IMR-90 (cell line): Measurements from ENCODE around the gene FOXL2NB. TPM values are rescaled to one million over a fixed set of nuclear protein-coding genes. Genes with fewer than 3 reads are reported as not detected.

Source experiments
- ATAC-seq: fragments of 200-7000 bp; cut with Tn5 transposase; 2 replicates; pipeline ENCODE4 v1.9.1; 2020; ENCODE audit warnings: low read depth, mild to moderate bottlenecking, moderate library complexity
- BruUV-seq: library from RNA; stranded (reverse); fragments of 400-500 nt; replicated peaks from 2 replicates; lab custom pipeline; 2021; lab: Mats Ljungman, UMichigan
- CTCF ChIA-PET: fragments of 300-600 bp; formaldehyde crosslinking; extraction: SDS; loops from one replicate; lab custom pipeline; 2021; ENCODE audit warnings: antibody characterized with exemption; lab: Yijun Ruan, JAX
- POLR2A ChIA-PET: fragments of 300-600 bp; sonication (Branson Sonifier 250); formaldehyde crosslinking; loops from one replicate; lab custom pipeline; 2022; ENCODE audit warnings: antibody characterized with exemption; ENCODE audit not compliant: unreplicated experiment; lab: Charles Lee
- DNase-seq: peaks from one replicate; pipeline ENCODE4 v3.0.0; 2013
- H2AFZ ChIP-seq: replicated peaks from 2 replicates; pipeline ENCODE3; 2013; ENCODE audit warnings: low read length, mild to moderate bottlenecking; ENCODE audit not compliant: poor library complexity
- H2AK5ac ChIP-seq: 2 replicates; pipeline ENCODE4 v1.6.1; 2013; ENCODE audit warnings: low read depth, low read length, inconsistent platforms
- H2AK9ac ChIP-seq: replicated peaks from 2 replicates; pipeline ENCODE3; 2013; ENCODE audit warnings: mild to moderate bottlenecking, low read depth, low read length, moderate library complexity; ENCODE audit not compliant: poor library complexity
- H2BK120ac ChIP-seq: 2 replicates; pipeline ENCODE4 v1.6.1; 2013; ENCODE audit warnings: low read depth, low read length, inconsistent platforms
- H2BK15ac ChIP-seq: 3 replicates; pipeline ENCODE4 v1.6.1; 2013; ENCODE audit warnings: low read depth, low read length, inconsistent platforms
- H2BK20ac ChIP-seq: 2 replicates; pipeline ENCODE4 v1.6.1; 2013; ENCODE audit warnings: low read depth, mild to moderate bottlenecking, inconsistent platforms, low read length, moderate library complexity
- H2BK5ac ChIP-seq: 2 replicates; pipeline ENCODE4 v1.6.1; 2013; ENCODE audit warnings: mild to moderate bottlenecking, low read depth, low read length, inconsistent platforms; ENCODE audit not compliant: poor library complexity, severe bottlenecking
- H3K14ac ChIP-seq: replicated peaks from 2 replicates; pipeline ENCODE4 v1.6.1; 2013; ENCODE audit warnings: low read depth, low read length, inconsistent platforms
- H3K18ac ChIP-seq: 2 replicates; pipeline ENCODE4 v1.6.1; 2013; ENCODE audit warnings: low read depth, low read length, control low read depth
- H3K23ac ChIP-seq: 2 replicates; pipeline ENCODE4 v1.6.1; 2013; ENCODE audit warnings: low read depth, low read length, inconsistent platforms
- H3K27ac ChIP-seq: 2 replicates; pipeline ENCODE4 v1.5.1; 2013; ENCODE audit warnings: mild to moderate bottlenecking, control low read depth, low read length; ENCODE audit not compliant: insufficient read depth
- H3K27me3 ChIP-seq: 2 replicates; pipeline ENCODE4 v1.6.1; 2013; ENCODE audit warnings: low read length; ENCODE audit not compliant: control insufficient read depth, insufficient read depth
- H3K36me3 ChIP-seq: 2 replicates; pipeline ENCODE4 v1.6.1; 2013; ENCODE audit warnings: low read length, mixed read lengths; ENCODE audit not compliant: control insufficient read depth, insufficient read depth
- H3K4ac ChIP-seq: 2 replicates; pipeline ENCODE4 v1.6.1; 2013; ENCODE audit warnings: low read depth, low read length, inconsistent platforms
- H3K4me1 ChIP-seq: 2 replicates; pipeline ENCODE4 v1.6.1; 2013; ENCODE audit warnings: low read length, mixed read lengths; ENCODE audit not compliant: control insufficient read depth, insufficient read depth
- H3K4me2 ChIP-seq: 2 replicates; pipeline ENCODE4 v1.6.1; 2013; ENCODE audit warnings: low read depth, mild to moderate bottlenecking, control low read depth, low read length, moderate library complexity
- H3K4me3 ChIP-seq: 2 replicates; pipeline ENCODE4 v1.5.1; 2013; ENCODE audit warnings: low read depth, mild to moderate bottlenecking, control low read depth, low read length, moderate library complexity; ENCODE audit not compliant: insufficient read depth
- H3K56ac ChIP-seq: 2 replicates; pipeline ENCODE4 v1.6.1; 2013; ENCODE audit warnings: low read length, inconsistent platforms; ENCODE audit not compliant: insufficient read depth; ENCODE audit errors: extremely low read depth
- H3K79me1 ChIP-seq, 2 experiments: 2 replicates each; pipeline ENCODE4 v1.6.1; 2013; ENCODE audit warnings: low read length in 2 of 2, inconsistent platforms in 1 of 2, low read depth in 1 of 2
- H3K9ac ChIP-seq: 2 replicates; pipeline ENCODE4 v1.6.1; 2013; ENCODE audit warnings: low read depth, low read length, control low read depth
- H3K9me1 ChIP-seq: 2 replicates; pipeline ENCODE4 v1.6.1; 2013; ENCODE audit warnings: low read length, inconsistent platforms; ENCODE audit not compliant: insufficient read depth
- H3K9me3 ChIP-seq: 2 replicates; pipeline ENCODE4 v1.6.1; 2013; ENCODE audit warnings: low read length; ENCODE audit not compliant: control insufficient read depth, insufficient read depth
- H4K20me1 ChIP-seq: 2 replicates; pipeline ENCODE4 v1.6.1; 2013; ENCODE audit warnings: low read length, inconsistent platforms; ENCODE audit not compliant: insufficient read depth
- H4K5ac ChIP-seq: 2 replicates; pipeline ENCODE4 v1.6.1; 2013; ENCODE audit warnings: mild to moderate bottlenecking, low read depth, low read length, control low read depth
- H4K8ac ChIP-seq, 2 experiments: 2 replicates each; pipeline ENCODE4 v1.6.1; 2013; ENCODE audit warnings: low read depth in 2 of 2, low read length in 2 of 2, control low read depth in 1 of 2, inconsistent platforms in 1 of 2
- H4K91ac ChIP-seq: 2 replicates; pipeline ENCODE4 v1.6.1; 2013; ENCODE audit warnings: low read depth, low read length, inconsistent platforms; ENCODE audit not compliant: insufficient read depth
- BHLHE40 ChIP-seq: fragments of 150-350 bp; IDR thresholded peaks from 2 replicates; pipeline ENCODE4 v1.6.1; 2016; ENCODE audit warnings: mild to moderate bottlenecking, low read depth, low read length
- CHD1 ChIP-seq: IDR thresholded peaks from 2 replicates; pipeline ENCODE4 v1.6.1; 2012; ENCODE audit warnings: low read depth, low read length, improper control_type of control experiment
- CTCF ChIP-seq: conservative IDR thresholded peaks from 2 replicates; pipeline ENCODE4 v1.5.1; 2012; ENCODE audit warnings: mild to moderate bottlenecking, low read depth, low read length, improper control_type of control experiment
- ELK1 ChIP-seq: fragments of 150-350 bp; IDR thresholded peaks from 2 replicates; pipeline ENCODE4 v1.6.1; 2016; ENCODE audit warnings: low read depth, mild to moderate bottlenecking, low read length, moderate library complexity, borderline replicate concordance
- FOS ChIP-seq: fragments of 150-350 bp; IDR thresholded peaks from 2 replicates; pipeline ENCODE4 v1.6.1; 2016; ENCODE audit warnings: low read depth, low read length
- MAFK ChIP-seq: IDR thresholded peaks from 2 replicates; pipeline ENCODE4 v1.6.1; 2012; ENCODE audit warnings: low read depth, low read length, improper control_type of control experiment
- MAZ ChIP-seq: IDR thresholded peaks from 2 replicates; pipeline ENCODE4 v1.6.1; 2012; ENCODE audit warnings: low read depth, mild to moderate bottlenecking, low read length, improper control_type of control experiment, moderate library complexity, borderline replicate concordance
- MXI1 ChIP-seq: IDR thresholded peaks from 2 replicates; pipeline ENCODE4 v1.6.1; 2012; ENCODE audit warnings: low read depth, mild to moderate bottlenecking, low read length, moderate library complexity, borderline replicate concordance
- NFE2L2 ChIP-seq: fragments of 150-350 bp; IDR thresholded peaks from 2 replicates; pipeline ENCODE4 v1.6.1; 2016; ENCODE audit warnings: low read depth, mild to moderate bottlenecking, low read length
- POLR2A ChIP-seq: IDR thresholded peaks from 2 replicates; pipeline ENCODE4 v1.6.1; 2012; ENCODE audit warnings: mild to moderate bottlenecking, low read depth, low read length
- RCOR1 ChIP-seq: IDR thresholded peaks from 2 replicates; pipeline ENCODE4 v1.6.1; 2012; ENCODE audit warnings: mild to moderate bottlenecking, low read length, improper control_type of control experiment; ENCODE audit not compliant: insufficient replicate concordance
- SMC3 ChIP-seq: fragments of 150-350 bp; IDR thresholded peaks from 2 replicates; pipeline ENCODE4 v1.6.1; 2016; ENCODE audit warnings: low read depth, mild to moderate bottlenecking, antibody characterized with exemption, low read length, moderate library complexity
- USF2 ChIP-seq: fragments of 150-350 bp; IDR thresholded peaks from 2 replicates; pipeline ENCODE4 v1.6.1; 2017; ENCODE audit warnings: mild to moderate bottlenecking, antibody characterized with exemption, low read length, low read depth
- WGBS, 2 experiments: methylation state at CpG; one replicate each; pipeline versions ENCODE4 v1.1.5 to v1.1.7; 2013; ENCODE audit warnings: missing lambda C conversion rate in 2 of 2; ENCODE audit not compliant: insufficient read length in 1 of 2; ENCODE audit errors: extremely low coverage in 2 of 2; 5-methylcytosine and 5-hydroxymethylcytosine counted together
- dilution Hi-C: fragments of 300-500 bp; cut with HindIII; formaldehyde crosslinking; loops from one replicate; pipeline ENCODE4 v1.14.3; 2018; ENCODE audit warnings: low sequenced_read_pairs; ENCODE audit not compliant: unreplicated experiment
- in situ Hi-C: fragments of 300-500 bp; cut with MboI; formaldehyde crosslinking; loops from 3 replicates; pipeline ENCODE4 v1.14.3; 2019; ENCODE audit warnings: low sequenced_read_pairs, inconsistent platforms, mixed read lengths
- intact Hi-C: fragments of 100-400 bp; cut with micrococcal nuclease; formaldehyde crosslinking; loops from 2 replicates; pipeline ENCODE4 v1.10.0; 2022
- polyA plus RNA-seq, 3 experiments: library from polyadenylated mRNA; depleted of rRNA; stranded (reverse); fragments of >200 nt; gene quantifications; 2 replicates each; pipeline ENCODE4 v1.2.3, GENCODE V29; 2012; ENCODE audit warnings: low replicate concordance in 1 of 3
- total RNA-seq: library from RNA; depleted of rRNA; stranded (reverse); fragments of >200 nt; gene quantifications from 2 replicates; pipeline ENCODE4 v1.2.3, GENCODE V29; 2012

Gene FOXL2NB
- total and polyA plus RNA-seq, 2 of the 4 experiments (the other 2 are of a cell fraction) = under 0.01 to 0.05 TPM

GRCh38 chr3:138936741-138937689 lies 10.0 kb upstream of the FOXL2NB start:
- Histone ChIP-seq H2BK20ac (no peak overlapping the region), H3K18ac (no peak overlapping the region), H3K27me3 (peaks cover 84% of the 10 kb centered on the region), H3K4me2 (peak overlapping the region; percentile 48; the same call in 1 of the 2 replicates), H3K9me3 (no peaks in the 10 kb centered on the region), H3K4me1 (peaks cover 4% of the 10 kb centered on the region; the same call in 1 of the 2 replicates), H3K56ac (no peak overlapping the region), H3K79me1 (no peaks in the 10 kb centered on the region), H2BK120ac (no peak overlapping the region), H2AK5ac (peak overlapping the region; percentile 33; the same call in 1 of the 2 replicates), H3K36me3 (no peaks in the 10 kb centered on the region), H2BK15ac (no peak overlapping the region), H2AK9ac (peak overlapping the region; percentile 75), H2AFZ (peak overlapping the region; percentile 89), H3K9me1 (peaks cover 6% of the 10 kb centered on the region; the same call in 1 of the 2 replicates), H2BK5ac (no peak overlapping the region), H3K4ac (no peak overlapping the region), H3K4me3 (no peak overlapping the region), H3K14ac (no peak overlapping the region), H4K20me1 (peaks cover 14% of the 10 kb centered on the region; the same call in 1 of the 2 replicates), H3K27ac (no peak overlapping the region), H4K91ac (no peak overlapping the region), H3K9ac (no peak overlapping the region), H4K8ac (no peak overlapping the region), H3K23ac (peak overlapping the region; percentile 65; the same call in 1 of the 2 replicates), H4K5ac (no peak overlapping the region)
- BruUV-seq = no TSS peak
- WGBS, 2 experiments = 12% methylated on average over 11 of the region's 45 CpGs; no CpG with 5 or more reads in 1 of the 2 experiments
- dilution Hi-C loops (no loop called here), intact Hi-C loops (loop anchor here (1.0 to 5.0 kb wide), 3 partner anchors 42 to 392 kb away; no protein-coding TSS in a partner anchor), in situ Hi-C loops (loop anchor here (10.0 kb wide), 1 partner anchor 178 kb away; no protein-coding TSS in a partner anchor)
- ChIA-PET POLR2A (no interaction called here), CTCF (interaction anchor here (0.6 to 1.6 kb wide), 15 partner anchors 10 to 407 kb away, joined by 3 to 26 read pairs (median 4); partner anchors contain the start of gene CEP70)
- DNase-seq = no peak
- no peak for ATAC-seq
- TF ChIP-seq POLR2A = no peak
- no peak for TF ChIP-seq BHLHE40
- no peak for TF ChIP-seq CTCF
- TF ChIP-seq CHD1 = no peak
- no peak for TF ChIP-seq MXI1
- no peak for TF ChIP-seq SMC3
- no peak for TF ChIP-seq RCOR1
- no peak for TF ChIP-seq USF2
- TF ChIP-seq MAFK = no peak
- no peak for TF ChIP-seq FOS
- TF ChIP-seq MAZ = no peak
- no peak for TF ChIP-seq ELK1
- no peak for TF ChIP-seq NFE2L2
